HAP-1 (cell line): ENCODE measurements around the gene UQCR10.

Experiments used
- DNase-seq, 2 experiments: peaks; one replicate each; pipeline ENCODE4 v3.0.0-alpha.2; 2016 to 2020; ENCODE audit warnings: low spot score in 2 of 2
- H3K27me3 ChIP-seq: fragments of 250-450 bp; sonication (Bioruptor Pico); 2 replicates; pipeline ENCODE4 v1.5.1; 2020; ENCODE audit warnings: low read depth, mild to moderate bottlenecking, moderate library complexity
- H3K36me3 ChIP-seq: fragments of 250-450 bp; sonication (Bioruptor Pico); replicated peaks from 2 replicates; pipeline ENCODE4 v1.5.1; 2020; ENCODE audit warnings: mild to moderate bottlenecking
- H3K4me1 ChIP-seq: fragments of 250-450 bp; sonication (Bioruptor Pico); 2 replicates; pipeline ENCODE4 v1.5.1; 2020; ENCODE audit warnings: mild to moderate bottlenecking
- H3K4me3 ChIP-seq: fragments of 250-450 bp; sonication (Bioruptor Pico); 2 replicates; pipeline ENCODE4 v1.5.1; 2020; ENCODE audit warnings: mild to moderate bottlenecking, moderate library complexity
- H3K9me3 ChIP-seq: fragments of 250-450 bp; sonication (Bioruptor Pico); 2 replicates; pipeline ENCODE4 v1.5.1; 2020; ENCODE audit warnings: mild to moderate bottlenecking, moderate library complexity
- in situ Hi-C: fragments of 300-500 bp; cut with MboI; formaldehyde crosslinking; loops from 3 replicates; pipeline ENCODE4 v1.14.3; 2020; ENCODE audit warnings: low sequenced_read_pairs, inconsistent platforms, mixed read lengths

The UQCR10 gene

GRCh38 chr22:29767171-29768051 lies at the start of gene UQCR10:
UQCR10 (plus strand) TSS chr22:29767369; CDS start chr22:29767399, 30 bp downstream.
- H3K27me3 ChIP-seq, result no peaks in the 10 kb centered on the region
- no peaks in the 10 kb centered on the region for H3K9me3 ChIP-seq
- peak; percentile 87 to 94 for DNase-seq
- H3K4me3 ChIP-seq, result peak within 1 kb of the TSS; percentile 75
- H3K4me1 ChIP-seq, result peaks cover 13% of the 10 kb centered on the region
- in situ Hi-C loops, result no loop called here
- peaks cover 27% of the 10 kb centered on the region for H3K36me3 ChIP-seq

DNA sequence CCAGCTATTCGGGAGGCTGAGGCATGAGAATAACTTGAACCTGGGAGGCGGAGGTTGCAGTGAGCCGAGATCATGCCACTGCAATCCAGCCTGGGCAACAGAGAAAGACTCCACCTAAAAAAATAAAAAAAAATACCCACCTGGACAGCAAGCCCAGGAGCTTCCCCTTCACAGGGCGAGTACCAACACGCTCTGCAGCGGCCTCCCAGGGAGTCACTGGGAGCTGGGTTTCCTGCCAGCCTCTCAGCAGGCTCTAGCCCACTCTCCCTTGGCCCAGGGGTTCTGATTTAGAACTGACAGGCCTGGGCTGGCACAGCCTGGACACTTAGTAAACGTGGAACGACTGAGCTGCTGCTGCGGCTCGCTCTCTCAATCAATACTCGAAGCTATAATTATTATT lies 49.4 kb upstream of the UQCR10 start:
- Histone ChIP-seq H3K9me3 (no peaks in the 10 kb centered on the region), H3K27me3 (peaks cover 40% of the 10 kb centered on the region), H3K36me3 (no peaks in the 10 kb centered on the region), H3K4me3 (no peak overlapping the region), H3K4me1 (no peaks in the 10 kb centered on the region)
- no peak for DNase-seq
- in situ Hi-C loops, result no loop called here

- H3K9me3 ChIP-seq, result no peaks in the 10 kb centered on the region
- H3K27me3 ChIP-seq, result peaks cover 40% of the 10 kb centered on the region
- no peak overlapping the region for H3K4me3 ChIP-seq
- no peak for DNase-seq
- in situ Hi-C loops, result no loop called here
- no peaks in the 10 kb centered on the region for H3K36me3 ChIP-seq
- no peaks in the 10 kb centered on the region for H3K4me1 ChIP-seq
Observed at GRCh38 chr22:29718949-29719898, 47.9 kb upstream of the UQCR10 start.

DNA sequence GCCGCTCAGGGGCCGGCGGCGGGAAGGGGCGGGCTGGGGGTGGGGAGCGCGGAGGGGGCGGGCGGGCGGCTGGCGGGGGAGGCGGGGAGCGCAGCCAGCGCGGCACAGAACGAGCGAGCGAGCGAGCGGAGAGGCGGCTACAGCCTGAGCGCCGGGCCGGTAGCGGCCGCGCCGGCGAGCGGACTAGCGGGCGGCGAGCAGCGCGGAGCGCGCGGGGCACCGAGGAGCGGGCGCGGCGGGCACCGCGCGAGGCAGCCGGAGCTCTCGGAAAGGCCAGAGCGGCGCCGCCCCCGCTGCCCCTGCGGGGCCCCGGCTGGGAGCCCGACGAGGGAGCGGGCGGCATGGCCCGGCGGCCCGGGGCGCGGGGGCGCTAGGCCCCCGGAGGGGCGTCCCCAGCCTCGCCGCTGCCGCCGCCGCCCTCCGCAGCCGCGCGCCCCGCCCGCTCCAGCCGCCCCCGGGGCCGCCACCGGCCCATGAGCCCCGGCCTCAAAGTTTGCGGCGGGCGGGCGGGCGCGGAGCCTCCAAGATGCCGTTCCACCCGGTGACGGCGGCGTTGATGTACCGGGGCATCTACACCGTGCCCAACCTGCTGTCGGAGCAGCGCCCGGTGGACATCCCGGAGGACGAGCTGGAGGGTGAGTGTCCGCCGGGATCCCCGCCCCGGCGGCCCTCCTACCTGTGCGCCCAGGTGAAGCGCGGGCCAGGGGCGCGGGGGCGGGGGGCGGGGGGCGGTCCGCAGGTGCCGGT lies 47.1 kb upstream of the UQCR10 start, which contains the start of gene CABP7:
Gene CABP7 (plus strand): TSS at position 105 of the 747 bp plus-strand sequence. CDS start 422 bp downstream, at position 527.
- Histone ChIP-seq H3K27me3 (peaks cover 40% of the 10 kb centered on the region), H3K4me3 (no peak within 1 kb of the TSS), H3K9me3 (no peaks in the 10 kb centered on the region), H3K36me3 (no peaks in the 10 kb centered on the region), H3K4me1 (no peaks in the 10 kb centered on the region)
- no peak for DNase-seq
- in situ Hi-C loops, result no loop called here

DNA sequence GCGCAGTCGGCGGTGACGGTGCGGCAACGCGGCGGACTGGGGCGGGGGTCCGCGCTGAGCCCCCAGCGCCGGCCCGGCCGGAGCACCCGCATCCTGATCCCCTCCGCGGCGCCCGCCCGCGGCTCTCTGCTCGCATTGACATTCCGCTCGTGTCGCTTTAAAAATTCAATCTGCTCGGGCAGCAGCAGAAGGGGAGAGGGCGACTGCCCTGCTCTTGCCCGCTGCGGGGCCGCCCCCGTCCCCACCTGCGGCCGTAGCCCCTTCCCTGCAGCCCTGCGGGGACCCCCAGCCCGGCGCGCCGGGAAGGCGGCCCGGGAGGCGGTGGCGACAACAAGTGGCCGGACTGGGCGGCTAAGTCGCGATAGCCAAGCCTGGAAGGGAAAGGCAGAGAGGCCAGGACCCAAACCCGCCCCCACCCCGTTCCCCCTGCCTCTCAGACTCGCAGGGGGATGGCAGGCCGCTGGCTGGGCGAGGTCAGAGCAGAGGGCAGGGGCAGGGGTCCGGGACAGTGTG lies 46.3 kb upstream of the UQCR10 start:
- in situ Hi-C loops, result no loop called here
- DNase-seq, result no peak
- H3K36me3 ChIP-seq, result no peaks in the 10 kb centered on the region
- no peak overlapping the region for H3K4me3 ChIP-seq
- H3K9me3 ChIP-seq, result no peaks in the 10 kb centered on the region
- peaks cover 36% of the 10 kb centered on the region for H3K27me3 ChIP-seq
- H3K4me1 ChIP-seq, result no peaks in the 10 kb centered on the region

GRCh38 chr22:29722151-29722550 lies 45.0 kb upstream of the UQCR10 start:
- H3K27me3 ChIP-seq, result peaks cover 32% of the 10 kb centered on the region
- no peak overlapping the region for H3K4me3 ChIP-seq
- no peaks in the 10 kb centered on the region for H3K4me1 ChIP-seq
- no peaks in the 10 kb centered on the region for H3K9me3 ChIP-seq
- in situ Hi-C loops, result no loop called here
- DNase-seq, result no peak
- no peaks in the 10 kb centered on the region for H3K36me3 ChIP-seq

- H3K27me3 ChIP-seq, result peaks cover 31% of the 10 kb centered on the region
- no peaks in the 10 kb centered on the region for H3K4me1 ChIP-seq
- H3K9me3 ChIP-seq, result no peaks in the 10 kb centered on the region
- no peak overlapping the region for H3K4me3 ChIP-seq
- no peak for DNase-seq
- in situ Hi-C loops, result no loop called here
- H3K36me3 ChIP-seq, result no peaks in the 10 kb centered on the region
Observed at GRCh38 chr22:29722587-29722986, 44.6 kb upstream of the UQCR10 start.

- Histone ChIP-seq H3K4me1 (no peaks in the 10 kb centered on the region), H3K27me3 (peaks cover 22% of the 10 kb centered on the region), H3K36me3 (no peaks in the 10 kb centered on the region), H3K4me3 (no peak overlapping the region), H3K9me3 (no peaks in the 10 kb centered on the region)
- DNase-seq, result no peak
- in situ Hi-C loops, result no loop called here
Observed at GRCh38 chr22:29723766-29724165, 43.4 kb upstream of the UQCR10 start.

DNA sequence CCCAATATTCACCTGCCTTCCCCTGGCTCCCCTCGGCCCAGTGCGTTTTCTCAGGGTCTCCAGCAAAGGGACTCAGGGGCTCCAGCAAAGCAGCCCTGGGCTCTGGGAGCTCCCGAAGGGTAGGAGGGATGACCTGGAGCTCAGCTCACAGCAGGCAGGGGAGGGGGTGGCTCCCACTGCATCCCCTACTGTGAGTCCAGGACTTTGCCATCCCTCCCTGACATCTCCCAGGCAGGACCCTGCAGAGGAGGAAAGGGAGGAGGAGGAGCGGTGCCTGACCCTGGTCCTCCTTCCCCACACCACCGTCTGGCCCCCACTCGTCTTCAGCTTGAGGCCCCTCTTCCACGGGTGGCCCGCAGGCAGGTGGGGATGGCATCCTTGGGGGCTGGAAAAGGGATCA lies 42.3 kb upstream of the UQCR10 start:
- Histone ChIP-seq H3K4me1 (no peaks in the 10 kb centered on the region), H3K9me3 (no peaks in the 10 kb centered on the region), H3K27me3 (peaks cover 13% of the 10 kb centered on the region), H3K36me3 (no peaks in the 10 kb centered on the region), H3K4me3 (no peak overlapping the region)
- in situ Hi-C loops, result no loop called here
- DNase-seq, result no peak

GRCh38 chr22:29726106-29726505 lies 41.1 kb upstream of the UQCR10 start:
- Histone ChIP-seq H3K27me3 (peaks cover 8% of the 10 kb centered on the region), H3K4me3 (no peak overlapping the region), H3K36me3 (no peaks in the 10 kb centered on the region), H3K9me3 (no peaks in the 10 kb centered on the region), H3K4me1 (no peaks in the 10 kb centered on the region)
- DNase-seq, result no peak
- in situ Hi-C loops, result no loop called here

DNA sequence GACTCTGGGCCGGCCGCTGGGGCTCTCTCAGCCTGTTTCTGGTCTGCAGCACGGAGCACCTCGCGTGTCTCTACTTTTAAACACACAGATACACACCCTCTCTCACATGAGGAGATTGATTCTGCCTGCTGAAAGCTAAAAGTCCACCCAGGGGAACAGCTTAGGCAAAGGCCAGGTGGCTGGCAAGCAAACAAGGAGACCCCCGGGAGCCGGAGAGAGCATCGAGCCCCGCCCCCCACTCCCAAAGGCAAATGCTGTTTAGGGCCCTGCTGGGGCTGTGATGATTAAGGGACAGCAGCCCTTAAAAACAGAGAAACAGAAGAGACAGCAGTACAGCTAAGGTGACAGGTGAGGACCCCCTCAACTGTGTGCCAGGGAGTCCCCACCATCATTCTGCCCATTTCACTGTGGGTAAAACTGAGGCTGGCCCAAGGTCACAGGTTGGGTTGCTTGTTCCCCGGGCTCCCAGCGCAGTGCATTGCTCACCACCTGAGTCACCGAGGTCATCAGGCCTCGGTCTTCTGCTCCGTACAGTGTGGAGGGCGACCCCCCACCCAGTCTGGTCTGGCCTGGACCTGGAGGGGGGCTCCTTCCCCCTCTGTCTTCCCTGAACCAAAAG lies 40.5 kb upstream of the UQCR10 start:
- no peak overlapping the region for H3K4me3 ChIP-seq
- H3K36me3 ChIP-seq, result no peaks in the 10 kb centered on the region
- H3K27me3 ChIP-seq, result peaks cover 2% of the 10 kb centered on the region; the same call in 1 of the 2 replicates
- no peaks in the 10 kb centered on the region for H3K9me3 ChIP-seq
- in situ Hi-C loops, result no loop called here
- no peak for DNase-seq
- H3K4me1 ChIP-seq, result no peaks in the 10 kb centered on the region

DNA sequence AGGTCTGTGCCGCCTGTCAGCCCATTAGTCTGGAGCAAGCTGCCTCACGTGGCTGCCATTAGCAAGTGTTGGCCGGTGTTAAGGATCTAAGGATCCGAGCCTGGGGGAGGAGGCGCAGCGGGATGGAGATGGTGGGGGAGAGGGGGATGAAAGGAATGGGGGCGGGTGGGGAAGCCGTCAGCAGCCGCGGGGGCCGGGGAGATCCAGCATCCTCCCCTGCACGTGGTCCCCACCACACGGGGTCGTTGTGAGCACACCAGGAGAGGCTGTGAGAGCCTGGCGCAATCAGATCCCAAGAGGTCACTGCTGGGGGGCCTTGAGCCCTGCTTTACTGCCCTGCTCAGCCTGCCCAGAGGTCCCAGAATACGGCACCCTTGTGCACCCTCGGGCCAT lies 40.0 kb upstream of the UQCR10 start:
- H3K4me3 ChIP-seq, result no peak overlapping the region
- peak; percentile 7 to 73 for DNase-seq
- in situ Hi-C loops, result no loop called here

DNA sequence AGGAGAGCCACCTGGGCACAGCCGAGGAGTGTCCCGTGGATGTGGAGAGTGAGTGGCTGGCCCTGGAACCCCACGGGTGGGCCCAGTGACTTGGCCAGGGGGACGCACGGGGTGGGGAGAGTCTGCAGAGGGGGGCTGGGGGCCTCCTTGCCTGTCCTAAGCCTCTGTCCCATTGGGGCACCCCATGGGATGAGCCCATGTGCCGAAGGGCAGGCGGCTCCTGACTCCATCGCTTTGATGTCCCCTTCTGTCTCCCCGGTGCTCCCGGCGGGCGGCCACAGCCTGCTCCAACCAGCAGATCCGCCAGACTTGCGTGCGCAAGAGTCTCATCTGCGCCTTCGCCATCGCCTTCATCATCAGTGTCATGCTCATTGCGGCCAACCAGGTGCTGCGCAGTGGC lies 38.0 kb upstream of the UQCR10 start:
- Histone ChIP-seq H3K36me3 (no peaks in the 10 kb centered on the region), H3K27me3 (no peaks in the 10 kb centered on the region), H3K4me1 (no peaks in the 10 kb centered on the region), H3K9me3 (no peaks in the 10 kb centered on the region), H3K4me3 (no peak overlapping the region)
- in situ Hi-C loops, result no loop called here
- DNase-seq, result no peak

More for the DNA sequence above, 40.0 kb upstream of the UQCR10 start:
- Histone ChIP-seq H3K9me3 (no peaks in the 10 kb centered on the region), H3K27me3 (no peaks in the 10 kb centered on the region), H3K36me3 (no peaks in the 10 kb centered on the region), H3K4me1 (no peaks in the 10 kb centered on the region)
